Neural cell (in vitro differentiated cells): ENCODE results near the gene ZNF70. TPM values are rescaled to one million over a fixed set of nuclear protein-coding genes. Genes with fewer than 3 reads are reported as not detected.

ENCODE experiments used
- H2AFZ ChIP-seq: fragments of 200-600, 300-800 bp; sonication (generic), shearing (Covaris generic); 2 replicates; pipeline ENCODE4 v1.6.0; 2014; ENCODE audit warnings: low read depth, mild to moderate bottlenecking, antibody characterized with exemption, low read length, moderate library complexity
- H3F3A ChIP-seq: fragments of 200-600 bp; shearing (Covaris generic); 2 replicates; pipeline ENCODE4 v1.6.1; 2016; ENCODE audit warnings: mild to moderate bottlenecking, moderate library complexity, mixed read lengths, antibody characterized with exemption, low read length; ENCODE audit not compliant: insufficient read depth, poor library complexity, severe bottlenecking
- H3K27ac ChIP-seq: fragments of 200-600, 300-800 bp; sonication (generic), shearing (Covaris generic); 2 replicates; pipeline ENCODE4 v1.5.1; 2014; ENCODE audit warnings: mild to moderate bottlenecking, low read length, moderate library complexity
- H3K27me3 ChIP-seq: fragments of 300-800, 200-600 bp; sonication (generic), shearing (Covaris generic); 2 replicates; pipeline ENCODE4 v1.6.0; 2014; ENCODE audit warnings: mild to moderate bottlenecking, low read depth, low read length, moderate library complexity; ENCODE audit not compliant: insufficient read depth
- H3K36me3 ChIP-seq: fragments of 300-800, 200-600 bp; sonication (generic), shearing (Covaris generic); 2 replicates; pipeline ENCODE4 v1.5.1; 2014; ENCODE audit warnings: mild to moderate bottlenecking, antibody characterized with exemption, low read length, moderate library complexity; ENCODE audit not compliant: insufficient read depth
- H3K4me2 ChIP-seq: fragments of 300-800, 200-600 bp; sonication (generic), shearing (Covaris generic); 2 replicates; pipeline ENCODE4 v1.6.0; 2014; ENCODE audit warnings: mild to moderate bottlenecking, low read length
- H3K4me3 ChIP-seq: fragments of 300-800, 200-600 bp; sonication (generic), shearing (Covaris generic); 2 replicates; pipeline ENCODE4 v1.5.1; 2014; ENCODE audit warnings: mild to moderate bottlenecking, low read length, moderate library complexity
- H3K79me2 ChIP-seq: fragments of 200-600 bp; shearing (Covaris generic); replicated peaks from 2 replicates; pipeline ENCODE4 v1.6.0; 2014; ENCODE audit warnings: mild to moderate bottlenecking, low read length, moderate library complexity; ENCODE audit not compliant: insufficient read depth
- H3K9ac ChIP-seq: fragments of 300-800, 200-600 bp; sonication (generic), shearing (Covaris generic); 2 replicates; pipeline ENCODE4 v1.6.1; 2016; ENCODE audit warnings: mild to moderate bottlenecking, low read length, mixed read lengths
- H3K9me2 ChIP-seq: fragments of 200-600 bp; shearing (Covaris generic); 2 replicates; pipeline ENCODE4 v1.6.1; 2016; ENCODE audit warnings: mild to moderate bottlenecking, low read length, mixed read lengths; ENCODE audit not compliant: insufficient read depth
- H3K9me3 ChIP-seq: fragments of 200-600, 300-800 bp; sonication (generic), shearing (Covaris generic); 2 replicates; pipeline ENCODE4 v1.6.1; 2016; ENCODE audit warnings: mild to moderate bottlenecking, mixed run types, low read length, moderate library complexity, mixed read lengths
- H4K20me1 ChIP-seq: fragments of 200-600 bp; shearing (Covaris generic); 2 replicates; pipeline ENCODE4 v1.6.1; 2016; ENCODE audit warnings: mild to moderate bottlenecking, mixed run types; ENCODE audit not compliant: insufficient read depth
- CTCF ChIP-seq: fragments of 450-650 bp; IDR thresholded peaks from 2 replicates; pipeline ENCODE4 v1.5.1; 2014; ENCODE audit warnings: antibody characterized with exemption, mild to moderate bottlenecking, moderate library complexity; ENCODE audit not compliant: poor library complexity, severe bottlenecking
- EP300 ChIP-seq: fragments of 450-650 bp; conservative IDR thresholded peaks from 2 replicates; pipeline ENCODE4 v1.6.1; 2014; ENCODE audit warnings: antibody characterized with exemption, mild to moderate bottlenecking, moderate library complexity; ENCODE audit not compliant: poor library complexity, severe bottlenecking
- EZH2 ChIP-seq: fragments of 200-600, 300-800 bp; shearing (Covaris generic), sonication (generic); IDR thresholded peaks from 2 replicates; pipeline ENCODE4 v1.6.1; 2014; ENCODE audit warnings: antibody characterized with exemption, low read length, borderline replicate concordance, mild to moderate bottlenecking; ENCODE audit not compliant: insufficient read depth, poor library complexity, severe bottlenecking
- MXI1 ChIP-seq: fragments of 450-650 bp; conservative IDR thresholded peaks from 2 replicates; pipeline ENCODE4 v1.6.1; 2014; ENCODE audit warnings: antibody characterized with exemption, mild to moderate bottlenecking; ENCODE audit not compliant: poor library complexity, severe bottlenecking
- POLR2AphosphoS5 ChIP-seq: IDR thresholded peaks from 2 replicates; pipeline ENCODE4 v1.6.1; 2012
- RAD21 ChIP-seq: fragments of 450-650 bp; conservative IDR thresholded peaks from 2 replicates; pipeline ENCODE4 v1.6.1; 2014; ENCODE audit warnings: antibody characterized with exemption, mild to moderate bottlenecking, moderate library complexity
- REST ChIP-seq: IDR thresholded peaks from 2 replicates; pipeline ENCODE4 v1.6.1; 2012; ENCODE audit warnings: borderline replicate concordance
- SMC3 ChIP-seq: fragments of 450-650 bp; conservative IDR thresholded peaks from 2 replicates; pipeline ENCODE4 v1.6.1; 2014; ENCODE audit warnings: antibody characterized with exemption, mild to moderate bottlenecking, moderate library complexity; ENCODE audit not compliant: poor library complexity
- TAF1 ChIP-seq: IDR thresholded peaks from 2 replicates; pipeline ENCODE4 v1.6.1; 2012; ENCODE audit warnings: low read depth
- polyA plus RNA-seq: library from polyadenylated mRNA; depleted of rRNA; stranded (reverse); fragments of >200 nt; gene quantifications from 2 replicates; pipeline ENCODE4 v1.2.3, GENCODE V29; 2014

Gene ZNF70
- polyA plus RNA-seq, 1 donor from 2014 or later = 1.3 TPM

GRCh38 chr22:23793326-23793725 is 42.4 kb upstream of the ZNF70 start:
- H3K27ac ChIP-seq = no peak overlapping the region
- TF ChIP-seq EZH2 = no peak
- TF ChIP-seq EP300 = no peak
- TF ChIP-seq MXI1 = no peak
- no peak for TF ChIP-seq TAF1
- TF ChIP-seq REST = no peak
- TF ChIP-seq RAD21 = no peak
- TF ChIP-seq POLR2AphosphoS5 = no peak
- no peak for TF ChIP-seq CTCF
- no peak for TF ChIP-seq SMC3
- H3K27me3 ChIP-seq = no peaks in the 10 kb centered on the region
- H3K79me2 ChIP-seq = peaks cover 37% of the 10 kb centered on the region
- no peak overlapping the region for H3K9ac ChIP-seq
- no peaks in the 10 kb centered on the region for H3K36me3 ChIP-seq
- H2AFZ ChIP-seq = no peak overlapping the region
- no peaks in the 10 kb centered on the region for H3K9me3 ChIP-seq
- H4K20me1 ChIP-seq = peaks cover 5% of the 10 kb centered on the region
- no peak overlapping the region for H3K4me3 ChIP-seq
- no peaks in the 10 kb centered on the region for H3K9me2 ChIP-seq
- no peaks in the 10 kb centered on the region for H3F3A ChIP-seq
- H3K4me2 ChIP-seq = no peak overlapping the region

- peaks cover 5% of the 10 kb centered on the region for H4K20me1 ChIP-seq
- H3F3A ChIP-seq = no peaks in the 10 kb centered on the region
- H3K79me2 ChIP-seq = peaks cover 47% of the 10 kb centered on the region
- no peak overlapping the region for H3K27ac ChIP-seq
- no peak overlapping the region for H3K4me3 ChIP-seq
- no peak overlapping the region for H2AFZ ChIP-seq
- no peaks in the 10 kb centered on the region for H3K36me3 ChIP-seq
- no peaks in the 10 kb centered on the region for H3K27me3 ChIP-seq
- H3K9me2 ChIP-seq = no peaks in the 10 kb centered on the region
- H3K4me2 ChIP-seq = no peak overlapping the region
- no peaks in the 10 kb centered on the region for H3K9me3 ChIP-seq
- TF ChIP-seq TAF1 (no peak), CTCF (no peak), MXI1 (no peak), EP300 (no peak), REST (no peak), POLR2AphosphoS5 (no peak), EZH2 (no peak), SMC3 (no peak), RAD21 (no peak)
- H3K9ac ChIP-seq = no peak overlapping the region
Measured at GRCh38 chr22:23791738-23792645, 41.1 kb upstream of the ZNF70 start.
